GM23338 (cell line): ENCODE measurements around the gene GHR. TPM values are rescaled to one million over a fixed set of nuclear protein-coding genes. Genes with fewer than 3 reads are reported as not detected.

ENCODE experiments used
- ATAC-seq: fragments of 200-7000 bp; cut with Tn5 transposase; 3 replicates; pipeline ENCODE4 v1.9.1; 2020
- DNase-seq: peaks from one replicate; pipeline ENCODE4 v3.0.0-alpha.2; 2015; ENCODE audit warnings: low spot score
- H2AFZ ChIP-seq: fragments of 200-600 bp; sonication (generic); 2 replicates; pipeline ENCODE4 v1.8.0; 2016; ENCODE audit warnings: antibody characterized with exemption, mild to moderate bottlenecking, moderate library complexity
- H3F3A ChIP-seq: fragments of 200-600 bp; sonication (generic); replicated peaks from 2 replicates; pipeline ENCODE4 v1.8.0; 2017; ENCODE audit warnings: antibody characterized with exemption, mixed run types, low read depth
- H3K27ac ChIP-seq: fragments of 200-600 bp; sonication (generic); 2 replicates; pipeline ENCODE4 v1.6.1; 2016; ENCODE audit warnings: low read depth
- H3K27me3 ChIP-seq: fragments of 200-600 bp; sonication (generic); 2 replicates; pipeline ENCODE4 v1.8.0; 2016; ENCODE audit warnings: mild to moderate bottlenecking, mixed run types, moderate library complexity; ENCODE audit not compliant: insufficient read depth
- H3K36me3 ChIP-seq: fragments of 200-600 bp; sonication (generic); 2 replicates; pipeline ENCODE4 v1.8.0; 2016; ENCODE audit warnings: mild to moderate bottlenecking; ENCODE audit not compliant: insufficient read depth
- H3K4me1 ChIP-seq: fragments of 200-600 bp; sonication (generic); 2 replicates; pipeline ENCODE4 v1.8.0; 2016; ENCODE audit warnings: mild to moderate bottlenecking, moderate library complexity; ENCODE audit not compliant: insufficient read depth
- H3K4me2 ChIP-seq: fragments of 200-600 bp; sonication (generic); 2 replicates; pipeline ENCODE4 v1.7.1; 2017; ENCODE audit warnings: mixed run types
- H3K4me3 ChIP-seq: fragments of 200-600 bp; sonication (generic); 2 replicates; pipeline ENCODE4 v1.6.1; 2016; ENCODE audit warnings: mixed run types
- H3K79me2 ChIP-seq: fragments of 200-600 bp; sonication (generic); replicated peaks from 2 replicates; pipeline ENCODE4 v1.8.0; 2017; ENCODE audit warnings: mild to moderate bottlenecking; ENCODE audit not compliant: insufficient read depth
- H3K9me2 ChIP-seq: fragments of 200-600 bp; sonication (generic); 2 replicates; pipeline ENCODE4 v1.8.0; 2017; ENCODE audit not compliant: insufficient read depth
- H4K20me1 ChIP-seq: fragments of 200-600 bp; sonication (generic); replicated peaks from 2 replicates; pipeline ENCODE4 v1.8.0; 2017; ENCODE audit warnings: mild to moderate bottlenecking; ENCODE audit not compliant: insufficient read depth
- H3K27ac Mint-ChIP-seq: 2 replicates; pipeline ENCODE4 v1.8.0; 2020; ENCODE audit warnings: inconsistent platforms, mild to moderate bottlenecking, moderate library complexity, mixed read lengths
- H3K27me3 Mint-ChIP-seq: 3 replicates; pipeline ENCODE4 v1.8.0; 2022; ENCODE audit warnings: low read depth, mild to moderate bottlenecking, moderate library complexity, mixed read lengths, inconsistent platforms; ENCODE audit not compliant: insufficient read depth, poor library complexity
- H3K36me3 Mint-ChIP-seq: 3 replicates; pipeline ENCODE4 v1.8.0; 2021; ENCODE audit warnings: low read depth, mild to moderate bottlenecking, inconsistent platforms, moderate library complexity, mixed read lengths
- H3K4me1 Mint-ChIP-seq: 3 replicates; pipeline ENCODE4 v1.8.0; 2020; ENCODE audit warnings: mild to moderate bottlenecking, inconsistent platforms, mixed read lengths
- H3K4me3 Mint-ChIP-seq: 3 replicates; pipeline ENCODE4 v1.8.0; 2021; ENCODE audit warnings: moderate library complexity, mild to moderate bottlenecking, inconsistent platforms, mixed read lengths
- H3K9me3 Mint-ChIP-seq: 3 replicates; pipeline ENCODE4 v1.8.0; 2020; ENCODE audit warnings: moderate library complexity, mild to moderate bottlenecking, inconsistent platforms, mixed read lengths
- CREB1 ChIP-seq: fragments of 250-450 bp; sonication (Bioruptor Pico); IDR thresholded peaks from 2 replicates; pipeline ENCODE4 v1.5.0; 2020; ENCODE audit warnings: low read depth, mild to moderate bottlenecking, moderate library complexity
- CTCF ChIP-seq, 2 experiments: fragments of 200-600 bp in 1 of 2; sonication (generic) in 1 of 2; conservative IDR thresholded peaks; 2 replicates each; pipeline versions ENCODE4 v1.5.1 to v1.6.1; 2016 to 2017; ENCODE audit warnings: antibody characterized with exemption in 2 of 2, low read depth in 2 of 2, mild to moderate bottlenecking in 2 of 2, moderate library complexity in 1 of 2
- JUNB ChIP-seq: IDR thresholded peaks from one replicate; pipeline ENCODE4 v1.6.1; 2016; ENCODE audit warnings: antibody characterized with exemption; ENCODE audit not compliant: unreplicated experiment
- NANOG ChIP-seq: IDR thresholded peaks from 2 replicates; pipeline ENCODE4 v1.6.1; 2016; ENCODE audit warnings: antibody characterized with exemption, borderline replicate concordance
- STAT1 ChIP-seq: IDR thresholded peaks from one replicate; pipeline ENCODE4 v1.6.1; 2016; ENCODE audit warnings: antibody characterized with exemption; ENCODE audit not compliant: unreplicated experiment
- ZNF114 ChIP-seq: fragments of 250-450 bp; sonication (Bioruptor Pico); IDR thresholded peaks from 2 replicates; pipeline ENCODE4 v1.5.0; 2020; ENCODE audit warnings: mild to moderate bottlenecking, moderate library complexity
- ZNF331 ChIP-seq: fragments of 250-450 bp; sonication (Bioruptor Pico); IDR thresholded peaks from 2 replicates; pipeline ENCODE4 v1.5.0; 2020; ENCODE audit warnings: low read depth, mild to moderate bottlenecking, moderate library complexity
- polyA plus RNA-seq: library from polyadenylated mRNA; unstranded; fragments of >200 nt; fragmentation: Nextera tagmentation; extraction: Ambion mirVana; gene quantifications from 2 replicates; pipeline ENCODE4 v1.2.1, GENCODE V29; 2016
- total RNA-seq: library from RNA; depleted of rRNA; stranded (reverse); fragments of >200 nt; shearing (Covaris generic); gene quantifications from 2 replicates; pipeline ENCODE4 v1.2.3, GENCODE V29; 2014
- TF ChIP-seq, protein P1 (sequence below): fragments of 250-450 bp; sonication (Bioruptor Pico); IDR thresholded peaks from 2 replicates; pipeline ENCODE4 v1.5.0; 2020; ENCODE audit warnings: mild to moderate bottlenecking, moderate library complexity
- TF ChIP-seq, protein P2 (sequence below): IDR thresholded peaks from 2 replicates; pipeline ENCODE4 v1.6.1; 2016; ENCODE audit warnings: antibody characterized with exemption

The GHR gene
- total and polyA plus RNA-seq, 2 experiments from 2014 or later, result 0.21 to 1.9 TPM

GRCh38 chr5:42676362-42676761, 253.1 kb downstream of the GHR start (continued):
- TF ChIP-seq, protein P1, sequence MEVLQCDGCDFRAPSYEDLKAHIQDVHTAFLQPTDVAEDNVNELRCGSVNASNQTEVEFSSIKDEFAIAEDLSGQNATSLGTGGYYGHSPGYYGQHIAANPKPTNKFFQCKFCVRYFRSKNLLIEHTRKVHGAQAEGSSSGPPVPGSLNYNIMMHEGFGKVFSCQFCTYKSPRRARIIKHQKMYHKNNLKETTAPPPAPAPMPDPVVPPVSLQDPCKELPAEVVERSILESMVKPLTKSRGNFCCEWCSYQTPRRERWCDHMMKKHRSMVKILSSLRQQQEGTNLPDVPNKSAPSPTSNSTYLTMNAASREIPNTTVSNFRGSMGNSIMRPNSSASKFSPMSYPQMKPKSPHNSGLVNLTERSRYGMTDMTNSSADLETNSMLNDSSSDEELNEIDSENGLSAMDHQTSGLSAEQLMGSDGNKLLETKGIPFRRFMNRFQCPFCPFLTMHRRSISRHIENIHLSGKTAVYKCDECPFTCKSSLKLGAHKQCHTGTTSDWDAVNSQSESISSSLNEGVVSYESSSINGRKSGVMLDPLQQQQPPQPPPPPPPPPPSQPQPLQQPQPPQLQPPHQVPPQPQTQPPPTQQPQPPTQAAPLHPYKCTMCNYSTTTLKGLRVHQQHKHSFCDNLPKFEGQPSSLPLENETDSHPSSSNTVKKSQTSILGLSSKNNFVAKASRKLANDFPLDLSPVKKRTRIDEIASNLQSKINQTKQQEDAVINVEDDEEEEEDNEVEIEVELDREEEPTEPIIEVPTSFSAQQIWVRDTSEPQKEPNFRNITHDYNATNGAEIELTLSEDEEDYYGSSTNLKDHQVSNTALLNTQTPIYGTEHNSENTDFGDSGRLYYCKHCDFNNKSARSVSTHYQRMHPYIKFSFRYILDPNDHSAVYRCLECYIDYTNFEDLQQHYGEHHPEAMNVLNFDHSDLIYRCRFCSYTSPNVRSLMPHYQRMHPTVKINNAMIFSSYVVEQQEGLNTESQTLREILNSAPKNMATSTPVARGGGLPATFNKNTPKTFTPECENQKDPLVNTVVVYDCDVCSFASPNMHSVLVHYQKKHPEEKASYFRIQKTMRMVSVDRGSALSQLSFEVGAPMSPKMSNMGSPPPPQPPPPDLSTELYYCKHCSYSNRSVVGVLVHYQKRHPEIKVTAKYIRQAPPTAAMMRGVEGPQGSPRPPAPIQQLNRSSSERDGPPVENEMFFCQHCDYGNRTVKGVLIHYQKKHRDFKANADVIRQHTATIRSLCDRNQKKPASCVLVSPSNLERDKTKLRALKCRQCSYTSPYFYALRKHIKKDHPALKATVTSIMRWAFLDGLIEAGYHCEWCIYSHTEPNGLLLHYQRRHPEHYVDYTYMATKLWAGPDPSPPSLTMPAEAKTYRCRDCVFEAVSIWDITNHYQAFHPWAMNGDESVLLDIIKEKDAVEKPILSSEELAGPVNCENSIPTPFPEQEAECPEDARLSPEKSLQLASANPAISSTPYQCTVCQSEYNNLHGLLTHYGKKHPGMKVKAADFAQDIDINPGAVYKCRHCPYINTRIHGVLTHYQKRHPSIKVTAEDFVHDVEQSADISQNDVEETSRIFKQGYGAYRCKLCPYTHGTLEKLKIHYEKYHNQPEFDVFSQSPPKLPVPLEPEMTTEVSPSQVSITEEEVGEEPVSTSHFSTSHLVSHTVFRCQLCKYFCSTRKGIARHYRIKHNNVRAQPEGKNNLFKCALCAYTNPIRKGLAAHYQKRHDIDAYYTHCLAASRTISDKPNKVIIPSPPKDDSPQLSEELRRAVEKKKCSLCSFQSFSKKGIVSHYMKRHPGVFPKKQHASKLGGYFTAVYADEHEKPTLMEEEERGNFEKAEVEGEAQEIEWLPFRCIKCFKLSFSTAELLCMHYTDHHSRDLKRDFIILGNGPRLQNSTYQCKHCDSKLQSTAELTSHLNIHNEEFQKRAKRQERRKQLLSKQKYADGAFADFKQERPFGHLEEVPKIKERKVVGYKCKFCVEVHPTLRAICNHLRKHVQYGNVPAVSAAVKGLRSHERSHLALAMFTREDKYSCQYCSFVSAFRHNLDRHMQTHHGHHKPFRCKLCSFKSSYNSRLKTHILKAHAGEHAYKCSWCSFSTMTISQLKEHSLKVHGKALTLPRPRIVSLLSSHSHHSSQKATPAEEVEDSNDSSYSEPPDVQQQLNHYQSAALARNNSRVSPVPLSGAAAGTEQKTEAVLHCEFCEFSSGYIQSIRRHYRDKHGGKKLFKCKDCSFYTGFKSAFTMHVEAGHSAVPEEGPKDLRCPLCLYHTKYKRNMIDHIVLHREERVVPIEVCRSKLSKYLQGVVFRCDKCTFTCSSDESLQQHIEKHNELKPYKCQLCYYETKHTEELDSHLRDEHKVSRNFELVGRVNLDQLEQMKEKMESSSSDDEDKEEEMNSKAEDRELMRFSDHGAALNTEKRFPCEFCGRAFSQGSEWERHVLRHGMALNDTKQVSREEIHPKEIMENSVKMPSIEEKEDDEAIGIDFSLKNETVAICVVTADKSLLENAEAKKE, result no peak
- no peak for TF ChIP-seq ZNF114 (CRISPR knock-in tag)
- TF ChIP-seq, protein P2, sequence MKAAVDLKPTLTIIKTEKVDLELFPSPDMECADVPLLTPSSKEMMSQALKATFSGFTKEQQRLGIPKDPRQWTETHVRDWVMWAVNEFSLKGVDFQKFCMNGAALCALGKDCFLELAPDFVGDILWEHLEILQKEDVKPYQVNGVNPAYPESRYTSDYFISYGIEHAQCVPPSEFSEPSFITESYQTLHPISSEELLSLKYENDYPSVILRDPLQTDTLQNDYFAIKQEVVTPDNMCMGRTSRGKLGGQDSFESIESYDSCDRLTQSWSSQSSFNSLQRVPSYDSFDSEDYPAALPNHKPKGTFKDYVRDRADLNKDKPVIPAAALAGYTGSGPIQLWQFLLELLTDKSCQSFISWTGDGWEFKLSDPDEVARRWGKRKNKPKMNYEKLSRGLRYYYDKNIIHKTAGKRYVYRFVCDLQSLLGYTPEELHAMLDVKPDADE, result no peak
- TF ChIP-seq JUNB, result no peak
- no peak for TF ChIP-seq ZNF331 (CRISPR knock-in tag)
- no peak for TF ChIP-seq CREB1 (CRISPR knock-in tag)

GRCh38 chr5:42677156-42677842, 254.1 kb downstream of the GHR start:
- no peak for ATAC-seq
- Mint-ChIP-seq H3K36me3 (no peaks in the 10 kb centered on the region), H3K4me3 (no peak overlapping the region), H3K4me1 (no peaks in the 10 kb centered on the region), H3K27ac (no peak overlapping the region), H3K27me3 (no peaks in the 10 kb centered on the region), H3K9me3 (peaks cover 17% of the 10 kb centered on the region)
- DNase-seq, result no peak
- Histone ChIP-seq H3F3A (no peaks in the 10 kb centered on the region), H3K79me2 (no peaks in the 10 kb centered on the region), H3K4me3 (no peak overlapping the region), H4K20me1 (no peaks in the 10 kb centered on the region), H3K4me1 (no peaks in the 10 kb centered on the region), H3K27ac (no peak overlapping the region), H3K27me3 (no peaks in the 10 kb centered on the region), H3K9me2 (0 out of 2 replicates have a peak, but pooled peaks cover 4% of the 10 kb centered on the region), H2AFZ (no peak overlapping the region), H3K4me2 (no peak overlapping the region), H3K36me3 (no peaks in the 10 kb centered on the region; the same call in 1 of the 2 replicates)
- TF ChIP-seq STAT1, result no peak
- TF ChIP-seq CTCF (conservative IDR thresholded peaks at IDR 0.05; ENCODE audit: low read depth in 2 of 2), result no peak
- no peak for TF ChIP-seq ZNF331 (CRISPR knock-in tag)
- TF ChIP-seq NANOG, result no peak
- TF ChIP-seq, protein P2, result no peak
- no peak for TF ChIP-seq CREB1 (CRISPR knock-in tag)
